Measurements from ENCODE around the gene TMEM221.

Gene TMEM221

DNA sequence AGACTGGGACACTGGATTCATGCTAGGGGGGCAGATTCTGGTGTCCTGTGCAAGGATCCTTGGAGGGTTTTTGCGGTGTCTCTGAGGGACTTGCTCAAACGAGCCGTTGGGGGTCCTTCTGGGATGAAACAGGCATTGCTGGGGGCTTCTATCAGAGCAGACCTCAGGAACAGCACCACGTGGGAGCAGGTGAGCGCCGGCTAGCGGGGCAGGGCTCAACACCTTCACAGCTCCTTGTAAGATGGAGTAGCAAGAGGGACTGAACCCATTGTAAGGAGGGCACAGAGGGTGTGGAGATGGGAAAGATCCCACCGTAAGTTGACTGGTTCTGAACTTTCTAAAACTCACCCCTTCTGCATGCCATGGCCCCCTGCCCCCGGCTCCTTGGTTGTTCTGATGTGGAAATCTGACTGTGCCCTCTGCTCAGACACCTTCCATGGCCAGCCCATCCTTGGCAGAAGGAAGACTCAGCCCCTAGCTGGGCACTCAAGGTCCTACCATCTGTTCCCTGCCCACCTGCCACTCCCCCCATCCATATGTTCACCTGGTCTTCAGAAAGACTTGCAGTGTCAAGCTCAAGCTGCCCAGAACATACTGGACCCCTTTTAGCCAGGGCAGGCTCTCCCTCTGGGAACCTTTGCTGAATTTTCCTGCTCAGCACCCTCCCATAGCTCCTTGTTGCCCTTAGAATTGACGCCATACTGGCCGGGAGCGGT is 23.1 kb upstream of the TMEM221 start:
- FAIRE-seq = no peak

DNA sequence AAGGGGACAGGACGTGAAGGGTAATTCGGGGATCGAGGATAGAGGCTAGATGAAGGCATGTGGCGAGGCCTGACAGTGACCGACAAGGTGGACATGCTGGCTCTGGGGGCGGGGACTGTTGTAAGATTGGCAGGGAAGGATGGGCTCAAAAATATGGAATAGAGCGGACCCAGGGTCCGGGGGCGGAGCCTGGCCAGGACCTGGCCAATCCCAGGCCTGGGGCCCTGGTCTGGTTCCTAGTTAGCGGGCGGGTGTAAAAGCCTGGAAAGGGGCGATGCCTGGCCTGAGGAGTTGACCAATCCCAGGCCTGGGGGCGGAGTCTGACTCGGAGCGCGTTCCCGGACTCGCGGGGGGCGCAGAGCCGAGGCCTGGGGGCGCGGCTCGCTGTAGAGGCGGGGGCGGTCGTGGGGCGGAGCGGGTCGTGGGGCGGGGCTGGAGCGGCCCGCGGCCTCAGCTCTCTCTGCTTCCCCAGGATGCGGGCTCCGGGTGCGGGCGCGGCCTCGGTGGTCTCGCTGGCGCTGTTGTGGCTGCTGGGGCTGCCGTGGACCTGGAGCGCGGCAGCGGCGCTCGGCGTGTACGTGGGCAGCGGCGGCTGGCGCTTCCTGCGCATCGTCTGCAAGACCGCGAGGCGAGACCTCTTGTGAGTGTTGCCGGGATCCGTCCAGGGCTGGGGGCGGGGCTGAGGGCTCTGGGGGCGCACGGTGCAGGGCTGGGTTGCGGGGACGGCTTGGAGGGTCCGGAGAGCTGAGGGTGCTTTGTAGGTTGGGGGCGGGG is 21.8 kb upstream of the TMEM221 start, which contains the start of gene SLC27A1:
Gene SLC27A1, plus strand, starts transcription at position 457 of the 774 bp plus-strand sequence. Its CDS starts 17 bp downstream, at position 474.
- peak; percentile 81 for FAIRE-seq

DNA sequence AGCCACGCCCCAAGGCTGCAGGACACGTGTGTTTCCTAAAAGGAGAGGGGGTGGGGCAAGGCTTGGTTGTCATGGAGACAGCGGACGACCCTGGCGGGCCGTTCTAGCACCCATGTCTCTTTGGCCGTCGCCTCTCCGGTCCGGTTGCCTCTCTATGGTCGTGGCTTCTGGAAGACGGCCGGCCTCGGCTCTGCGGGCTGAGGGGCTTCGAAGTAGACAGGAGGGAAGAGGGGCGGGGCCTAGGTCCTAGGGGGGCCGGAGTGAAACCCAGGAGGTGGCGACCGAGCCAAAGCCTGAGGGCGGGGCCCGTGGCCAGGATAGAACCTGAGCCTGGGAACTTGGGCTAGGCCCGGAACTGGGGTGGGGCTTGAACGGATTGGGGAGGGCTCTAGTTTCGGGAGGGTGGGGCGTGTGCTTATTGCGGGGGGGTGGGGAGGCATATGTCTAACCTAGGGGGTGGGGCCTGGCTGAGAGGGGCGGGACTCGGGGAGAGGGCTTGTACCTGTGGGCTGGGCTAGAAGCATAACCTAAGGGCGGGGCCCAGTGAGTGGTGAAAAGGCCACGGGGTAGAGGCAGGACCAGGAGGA is 21.1 kb upstream of the TMEM221 start:
- no peak for FAIRE-seq

DNA sequence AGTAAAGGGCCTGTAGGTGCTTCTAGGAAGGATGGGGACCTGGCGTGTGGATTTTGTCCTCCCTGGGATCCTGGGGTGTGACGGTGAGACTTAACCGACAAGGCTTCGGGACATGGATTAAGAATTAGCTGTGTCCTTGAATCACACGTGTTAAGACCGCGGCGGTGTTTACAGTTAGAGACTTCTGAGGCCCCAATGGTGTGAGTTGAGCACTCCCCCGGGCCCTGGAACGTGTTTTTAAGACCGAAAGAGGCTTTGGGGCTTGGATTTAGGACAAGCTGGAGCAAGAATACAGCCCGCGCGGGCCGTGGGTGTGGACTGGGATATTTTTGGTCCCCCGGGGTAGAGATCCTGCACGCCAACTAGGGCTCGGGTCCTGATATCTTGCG is 20.6 kb upstream of the TMEM221 start:
- no peak for FAIRE-seq

DNA sequence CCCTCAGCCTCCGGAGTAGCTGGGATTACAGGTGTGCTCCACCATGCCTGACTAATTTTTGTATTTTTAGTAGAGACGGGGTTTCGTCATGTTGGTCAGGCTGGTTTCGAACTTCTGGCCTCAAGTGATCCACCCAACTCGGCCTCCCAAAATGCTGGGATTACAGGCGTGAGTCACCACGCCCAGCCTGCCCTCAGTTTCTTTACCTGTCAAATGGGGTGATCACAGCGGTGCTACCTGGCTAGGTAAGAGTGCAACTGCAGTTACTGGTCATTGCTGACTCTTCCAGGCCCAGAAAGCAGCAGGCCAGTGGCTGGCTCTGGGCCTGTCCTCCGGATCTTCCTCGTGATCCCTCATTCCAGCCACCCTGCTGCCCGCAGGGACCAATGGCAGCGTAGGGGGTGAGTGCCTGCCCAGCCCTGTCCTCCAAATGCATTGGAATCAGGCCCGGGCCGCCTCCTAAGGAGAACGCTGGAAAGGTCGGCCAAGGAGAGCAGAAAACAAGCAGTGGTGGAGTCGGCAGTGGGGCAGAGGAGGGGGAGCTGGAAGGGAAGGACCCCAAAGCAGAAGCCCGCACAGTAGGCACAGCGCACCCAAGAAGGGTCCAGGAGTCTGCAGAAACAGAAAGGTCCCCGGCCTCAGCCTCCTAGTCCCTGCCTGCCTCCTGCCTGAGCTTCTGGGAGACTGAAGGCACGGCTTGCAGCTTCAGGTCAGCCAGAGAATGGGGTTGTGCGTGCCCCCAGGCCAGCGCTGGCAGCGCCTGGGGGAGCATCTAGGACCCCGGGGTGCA is 20.0 kb upstream of the TMEM221 start:
- FAIRE-seq = no peak

DNA sequence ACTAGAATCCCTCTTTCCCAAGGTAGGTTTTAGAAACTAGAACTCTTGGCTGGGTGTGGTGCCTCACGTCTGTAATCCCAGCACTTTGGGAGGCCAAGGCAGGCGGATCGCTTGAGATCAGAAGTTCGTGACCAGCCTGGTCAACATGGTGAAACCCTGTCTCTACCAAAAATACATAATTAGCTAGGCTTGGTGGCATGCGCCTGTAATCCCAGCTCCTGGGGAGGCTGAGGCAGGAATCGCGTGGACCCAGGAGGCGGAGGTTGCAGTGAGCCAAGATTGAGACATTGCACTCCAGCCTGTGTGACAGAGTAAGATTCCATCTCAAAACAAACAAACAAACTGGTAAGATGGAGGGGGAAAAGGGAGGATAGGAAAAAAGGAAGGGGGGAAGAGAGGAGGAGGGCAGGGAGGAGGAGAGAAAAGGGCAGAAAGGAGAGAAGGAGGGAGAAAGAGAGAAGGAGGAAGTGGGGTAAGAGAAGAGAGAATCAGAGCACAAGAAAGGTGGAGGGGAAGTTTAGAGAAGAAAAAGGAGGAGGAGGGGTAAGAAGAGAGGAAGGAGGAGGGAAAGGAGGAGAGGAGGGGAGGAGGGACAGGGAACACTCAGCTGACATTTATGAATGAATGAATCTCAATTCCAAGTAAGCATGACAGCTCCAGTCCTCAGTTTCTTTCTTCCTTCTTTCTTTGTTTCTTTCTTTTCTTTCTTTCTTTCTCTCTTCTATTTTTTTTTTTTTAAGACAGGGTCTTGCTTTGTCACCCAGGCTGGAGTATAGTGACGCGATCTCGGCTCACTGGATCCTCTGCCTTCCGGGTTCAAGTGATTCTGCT is 19.2 kb upstream of the TMEM221 start:
- no peak for FAIRE-seq

DNA sequence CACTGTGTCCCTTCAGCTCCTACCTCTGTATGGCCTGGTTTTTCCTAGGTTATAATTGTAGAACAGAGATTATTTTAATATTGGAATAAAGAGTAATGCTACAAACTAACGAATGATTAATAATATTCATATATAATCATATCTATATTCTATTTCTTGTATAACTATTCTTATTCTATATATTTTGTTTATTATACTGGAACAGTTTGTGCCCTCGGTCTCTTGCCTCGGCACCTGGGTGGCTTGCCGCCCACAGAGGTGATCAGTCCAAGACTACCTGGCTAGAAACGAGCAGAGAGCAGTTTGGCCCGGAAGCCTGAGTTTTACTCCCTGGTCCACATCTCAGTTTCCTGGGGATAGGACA is 18.0 kb upstream of the TMEM221 start:
- FAIRE-seq = peak; percentile 86

DNA sequence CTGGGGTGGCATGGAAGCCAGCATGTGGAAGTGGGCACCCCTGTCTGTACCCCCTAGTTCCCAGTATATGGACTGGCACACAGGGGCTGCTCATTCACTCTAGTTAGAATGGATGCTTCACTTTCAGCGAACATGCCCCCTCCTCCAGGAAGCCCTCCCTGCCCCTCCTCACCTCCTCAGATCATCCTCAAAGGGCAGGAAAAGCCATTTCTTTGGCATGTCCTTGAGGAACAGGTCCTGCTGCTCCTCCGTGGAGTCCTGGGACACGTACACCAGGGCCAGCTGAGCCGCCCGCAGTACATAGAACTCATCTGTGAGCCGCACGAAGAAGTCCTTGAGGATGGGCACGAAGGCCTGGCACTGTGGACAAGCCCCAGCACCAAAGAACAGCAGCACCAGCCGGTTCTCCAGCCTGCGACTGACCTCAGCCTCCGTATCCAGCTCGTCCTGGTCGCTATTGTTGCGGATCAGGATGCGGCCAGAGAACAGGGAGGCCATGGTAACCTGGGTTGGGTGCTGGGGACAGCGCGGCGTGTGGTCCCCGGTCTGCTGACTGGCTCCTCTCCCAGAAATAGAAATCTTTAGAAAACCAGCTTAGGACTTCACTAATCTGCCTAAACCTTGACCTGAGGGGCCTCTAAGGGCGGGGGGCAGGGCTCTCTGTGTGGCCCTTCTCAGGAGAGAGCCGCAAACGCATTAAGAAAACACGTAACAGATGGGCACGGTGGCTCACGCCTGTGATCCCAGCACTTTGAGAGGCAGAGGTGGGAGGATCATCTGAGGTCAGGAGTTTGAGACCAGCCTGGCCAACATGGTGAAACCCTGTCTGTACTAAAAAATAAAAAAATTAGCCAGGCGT is 12.1 kb upstream of the TMEM221 start, which contains the start of gene NXNL1:
Gene NXNL1, minus strand, starts transcription at position 555 of the 859 bp plus-strand sequence. Its CDS starts 57 bp downstream, at position 498.
- no peak for FAIRE-seq

DNA sequence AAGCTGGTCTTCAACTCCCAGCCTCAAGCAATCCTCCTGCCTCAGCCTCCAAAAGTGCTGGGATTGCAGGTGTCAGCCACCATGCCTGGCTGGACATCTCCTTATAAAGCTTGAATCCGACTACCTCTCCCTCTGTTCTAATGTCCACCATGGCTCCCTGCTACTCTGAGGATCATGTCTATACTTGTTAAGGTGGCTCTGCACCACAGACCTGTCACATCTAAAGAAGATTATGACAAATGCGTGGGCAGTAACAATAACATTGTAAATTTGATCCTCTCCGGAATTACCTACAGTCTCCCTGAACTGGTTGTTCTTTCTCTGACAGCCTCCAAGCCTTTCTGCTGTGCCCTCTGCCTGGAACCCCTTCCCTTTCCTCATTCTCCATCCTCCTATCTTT is 10.5 kb upstream of the TMEM221 start:
- FAIRE-seq = no peak

DNA sequence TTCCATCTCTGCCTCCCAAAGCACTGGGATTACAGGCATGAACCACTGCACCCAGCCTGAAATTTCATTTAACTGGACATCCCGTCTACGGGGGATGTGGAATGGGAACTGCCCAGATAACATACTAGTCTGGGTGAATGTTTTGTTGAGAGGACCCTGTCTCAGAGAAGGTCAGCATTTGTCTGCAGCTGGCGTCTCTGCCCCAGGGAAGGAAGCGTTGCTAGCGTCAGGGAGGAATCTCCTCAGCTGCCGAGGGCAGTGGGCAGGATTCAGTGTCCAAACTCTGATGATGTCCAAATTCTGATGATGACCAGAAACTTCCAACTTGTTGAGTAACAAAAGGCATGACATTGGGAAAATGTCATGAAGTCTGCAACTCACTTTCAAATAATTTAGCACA is 9.1 kb upstream of the TMEM221 start:
- no peak for FAIRE-seq

DNA sequence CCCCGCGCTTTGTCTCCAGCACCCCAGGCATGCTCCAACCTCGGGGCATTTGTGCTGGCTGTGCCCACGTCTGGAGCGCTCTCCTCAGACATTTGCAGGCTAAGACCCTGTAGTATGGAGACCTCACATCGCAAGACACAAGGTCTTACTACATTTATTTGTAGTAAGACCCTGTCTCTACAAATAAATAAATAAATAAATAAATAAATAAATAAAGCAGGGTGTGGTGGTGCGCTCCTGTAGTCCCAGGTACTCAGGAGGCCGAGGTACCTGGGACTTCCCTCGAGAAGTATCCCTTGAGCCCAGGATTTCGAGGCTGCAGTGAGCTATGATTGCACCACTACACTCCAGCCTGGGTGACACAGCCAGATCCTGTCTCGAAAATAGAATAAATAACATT is 7.7 kb upstream of the TMEM221 start:
- FAIRE-seq = no peak

DNA sequence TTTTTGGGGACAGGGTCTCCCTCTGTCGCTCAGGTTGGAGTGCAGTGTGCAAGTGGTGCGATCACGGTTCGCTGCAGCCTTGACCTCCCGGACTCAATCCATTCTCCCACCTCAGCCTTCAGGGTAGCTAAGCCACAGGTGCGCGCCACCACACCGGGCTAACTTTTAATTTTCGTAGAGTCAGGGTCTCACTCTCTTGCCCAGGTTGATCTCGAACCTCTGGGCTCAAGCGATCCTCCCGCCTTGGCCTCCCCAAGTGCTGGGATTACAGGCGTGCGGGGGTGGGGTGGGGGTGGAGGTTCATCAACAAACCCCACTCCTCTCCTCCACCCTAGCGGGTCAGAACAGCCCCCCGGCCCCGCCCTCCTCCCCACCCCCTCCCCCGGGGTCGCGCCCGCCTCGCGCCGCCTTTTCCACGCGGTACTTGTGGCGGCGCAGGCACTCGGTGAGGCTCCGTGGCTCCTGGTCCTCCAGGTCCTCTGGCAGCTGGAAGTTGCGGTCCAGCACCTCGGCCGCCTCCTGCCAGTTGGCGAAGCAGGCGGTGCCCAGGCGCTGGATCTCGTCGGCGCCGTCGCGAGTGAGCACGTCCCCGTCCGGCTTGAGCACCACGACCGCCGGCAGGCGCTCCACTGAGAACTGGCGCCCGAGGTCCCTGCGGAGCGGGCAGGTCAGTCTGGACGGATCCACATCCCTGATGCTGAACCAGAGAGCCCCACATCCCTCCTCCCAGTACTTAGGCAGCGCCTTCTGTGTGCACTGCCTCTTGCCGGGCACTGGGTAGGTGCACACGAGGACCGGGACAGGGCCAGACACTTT is 7.0 kb upstream of the TMEM221 start:
- no peak for FAIRE-seq

DNA sequence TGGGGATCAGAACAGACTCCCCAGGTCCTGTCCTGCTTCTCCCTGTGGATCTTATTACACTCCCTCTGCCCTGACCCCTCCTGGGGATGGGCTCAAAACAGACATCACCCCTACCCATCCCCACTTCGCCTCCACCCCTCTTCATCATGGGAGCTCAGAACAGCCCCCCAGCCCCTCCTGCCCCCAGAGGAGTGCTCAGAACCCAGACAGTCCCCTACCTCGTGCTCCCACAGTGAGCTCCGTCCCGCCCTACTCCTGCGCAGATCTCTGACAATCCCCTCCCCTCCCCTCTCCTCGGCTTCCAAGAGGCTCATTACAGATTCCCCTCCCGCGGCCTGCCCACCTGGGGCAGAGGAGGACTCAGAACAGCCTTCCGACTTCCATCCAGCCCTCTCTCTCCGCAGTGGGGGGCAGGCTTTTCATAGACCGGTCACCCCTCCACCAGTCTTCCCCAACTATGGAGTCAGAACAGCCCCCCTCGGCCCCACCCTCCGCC is 6.2 kb upstream of the TMEM221 start:
- no peak for FAIRE-seq

DNA sequence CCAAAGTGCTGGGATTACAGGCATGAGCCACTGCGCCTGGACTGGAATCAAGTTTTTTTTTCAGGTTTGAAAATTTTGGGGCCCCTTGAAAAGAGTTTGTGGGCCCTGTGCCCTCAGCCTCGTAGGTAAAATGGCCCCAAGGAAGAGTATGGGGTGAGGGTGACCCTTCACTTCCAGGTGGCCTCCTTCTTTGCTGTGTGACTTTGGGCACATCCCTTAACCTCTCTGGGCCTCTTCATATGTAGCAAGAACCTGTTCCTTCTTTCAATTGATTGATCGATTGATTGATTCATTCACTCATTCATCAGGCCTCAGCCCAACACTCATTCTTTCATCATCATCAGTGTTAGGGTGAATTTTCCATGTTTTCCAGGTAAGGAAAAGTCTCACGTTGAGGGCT is 3.4 kb upstream of the TMEM221 start:
- FAIRE-seq = no peak

DNA sequence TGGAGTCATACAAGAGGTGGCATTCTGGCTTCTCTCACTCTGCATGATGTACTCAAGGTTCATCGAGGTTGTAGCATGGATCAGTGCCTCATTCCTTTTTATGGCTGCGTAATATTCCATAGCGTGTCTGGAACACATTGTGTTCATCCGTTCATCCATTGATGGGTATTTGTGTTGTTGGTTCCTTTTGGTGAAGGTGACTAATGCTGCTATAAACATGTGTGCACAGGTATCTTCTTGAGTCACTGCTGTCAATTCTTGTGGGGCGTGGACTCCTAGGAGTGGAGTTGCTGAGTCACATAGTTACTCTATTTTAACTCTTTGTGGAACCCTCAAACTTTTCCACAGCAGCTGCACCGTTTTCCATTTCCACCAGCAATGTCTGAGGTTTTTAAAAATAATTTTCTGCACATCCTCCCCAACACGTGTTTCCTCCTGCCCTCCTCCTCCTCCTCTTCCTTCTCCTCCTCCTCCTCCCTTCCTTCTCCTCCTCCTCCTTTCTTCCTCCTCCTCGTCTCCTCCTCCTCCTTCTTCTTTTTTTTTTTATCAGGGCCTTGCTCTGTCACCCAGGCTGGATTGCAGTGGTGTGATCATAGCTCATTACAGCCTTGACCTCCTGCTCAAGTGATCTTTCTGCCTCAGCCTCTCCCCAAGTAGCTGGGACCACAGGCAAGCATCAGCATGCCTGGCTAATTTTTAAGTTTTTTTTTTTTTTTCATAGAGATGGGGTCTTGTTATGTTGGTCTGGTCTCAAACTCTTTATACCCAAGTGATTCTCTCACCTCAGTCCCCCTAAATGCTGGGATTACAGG is 2.0 kb upstream of the TMEM221 start:
- FAIRE-seq = no peak

DNA sequence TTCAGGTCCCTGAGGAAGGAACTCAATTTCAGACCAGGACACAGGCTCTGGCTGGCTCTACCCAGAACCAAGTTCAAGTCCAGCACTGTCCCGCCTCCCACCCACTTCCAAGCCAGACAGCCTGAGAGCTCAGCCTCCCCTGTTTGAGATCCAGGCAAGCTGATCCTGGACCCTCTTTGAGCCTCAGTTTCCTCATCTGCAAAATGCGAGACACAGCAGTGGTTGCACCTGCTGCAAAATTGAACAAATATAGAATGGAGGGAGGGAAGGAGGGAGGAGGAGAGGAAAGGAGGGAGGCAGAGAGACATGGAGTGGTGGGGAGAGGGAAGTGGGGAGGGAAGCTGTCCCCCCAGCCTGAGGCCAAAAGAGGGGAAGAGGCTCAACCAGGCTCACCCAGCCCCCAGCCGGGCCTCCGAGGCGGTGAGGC is 751 bp downstream of the TMEM221 start:
- no peak for FAIRE-seq

DNA sequence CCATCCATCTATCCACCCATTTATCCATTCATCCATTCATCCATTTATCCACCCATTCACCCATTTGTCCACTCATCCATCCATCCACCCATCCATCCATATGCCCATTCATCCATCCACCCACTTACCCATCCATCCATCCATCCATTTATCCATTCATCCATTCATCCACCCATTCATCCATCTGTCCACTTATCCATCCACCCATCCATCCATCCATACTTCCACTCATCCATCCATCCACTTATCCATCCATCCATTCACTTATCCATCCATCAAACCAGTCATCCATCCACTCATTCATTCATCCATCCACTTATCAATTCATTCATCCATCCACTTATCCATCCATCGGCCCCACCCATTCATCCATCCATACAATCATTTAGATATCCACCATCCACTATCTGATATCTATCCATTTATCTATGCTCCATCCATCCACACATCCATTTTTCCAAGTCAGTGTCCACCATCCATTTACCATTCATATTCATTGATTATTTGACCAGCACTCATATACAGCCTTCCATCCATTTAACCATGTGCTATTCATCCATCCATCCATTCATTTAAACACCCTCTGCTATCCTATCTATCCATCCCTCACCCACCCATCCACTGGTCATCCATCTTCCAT is 2.8 kb downstream of the TMEM221 start:
- no peak for FAIRE-seq

DNA sequence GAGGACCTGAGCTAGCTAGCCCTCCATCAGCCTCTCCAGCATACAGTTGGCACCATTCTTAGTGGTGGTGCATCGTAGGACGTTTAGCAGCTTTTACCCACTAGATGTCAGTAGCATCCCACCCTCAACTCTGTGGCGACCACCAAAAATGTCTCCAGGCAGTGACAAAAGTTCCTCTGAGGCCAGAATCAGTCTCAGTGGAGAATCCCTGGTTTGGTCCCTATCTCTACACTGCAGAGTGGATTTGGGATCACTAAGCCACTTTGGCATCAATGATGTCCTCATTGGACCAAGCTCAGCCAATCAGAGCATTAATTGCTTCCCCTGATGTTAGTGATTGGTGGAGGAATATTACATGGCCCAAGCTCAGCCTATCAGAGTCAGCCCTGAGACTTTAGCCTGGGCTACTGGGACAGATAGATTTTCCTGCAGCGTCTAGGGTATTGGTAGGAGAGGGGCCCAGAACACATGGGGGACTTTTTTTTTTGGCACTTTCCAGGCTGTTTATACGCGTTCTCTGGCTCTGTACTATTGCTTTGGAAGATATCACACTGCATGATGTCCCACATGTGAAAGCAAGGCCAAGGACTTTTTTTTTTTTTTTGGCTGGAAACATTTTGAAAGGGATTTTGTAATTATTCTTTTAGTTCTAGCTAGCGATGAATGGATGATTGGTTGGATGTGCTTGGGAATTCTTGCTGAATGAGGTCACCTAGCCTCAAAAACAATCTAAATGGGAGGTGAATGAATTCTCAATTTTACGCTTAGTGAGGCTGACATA is 7.0 kb downstream of the TMEM221 start:
- no peak for FAIRE-seq

All from islet of Langerhans (tissue), 1 donor.